Jurkat, Clone E6-1 (cell line): ENCODE results near the gene SIGLEC6. TPM values are rescaled to one million over a fixed set of nuclear protein-coding genes. Genes with fewer than 3 reads are reported as not detected.
A peak's percentile ranks its signal among the peaks of the same experiment; 100 is the strongest.

Source experiments
- DNase-seq: peaks from one replicate; pipeline ENCODE4 v3.0.0-alpha.2; 2011; ENCODE audit warnings: low read depth, low spot score
- H3K4me3 ChIP-seq: 2 replicates; pipeline ENCODE4 v1.5.1; 2011; ENCODE audit warnings: mild to moderate bottlenecking, low read length, control low read depth, moderate library complexity
- polyA plus RNA-seq: library from polyadenylated mRNA; unstranded; fragments of >200 nt; gene quantifications from one replicate; pipeline ENCODE4 v1.2.1, GENCODE V29; 2012; ENCODE audit warnings: missing spikeins; ENCODE audit not compliant: insufficient read length, insufficient read depth

SIGLEC6 gene
- 1.1 TPM for polyA plus RNA-seq

GRCh38 chr19:51531349-51532315 is at the start of gene SIGLEC6:
TSS of gene SIGLEC6 (minus strand) at chr19:51531670. CDS start at chr19:51531648, 22 bp downstream.
- peak; percentile 74 for DNase-seq

DNA sequence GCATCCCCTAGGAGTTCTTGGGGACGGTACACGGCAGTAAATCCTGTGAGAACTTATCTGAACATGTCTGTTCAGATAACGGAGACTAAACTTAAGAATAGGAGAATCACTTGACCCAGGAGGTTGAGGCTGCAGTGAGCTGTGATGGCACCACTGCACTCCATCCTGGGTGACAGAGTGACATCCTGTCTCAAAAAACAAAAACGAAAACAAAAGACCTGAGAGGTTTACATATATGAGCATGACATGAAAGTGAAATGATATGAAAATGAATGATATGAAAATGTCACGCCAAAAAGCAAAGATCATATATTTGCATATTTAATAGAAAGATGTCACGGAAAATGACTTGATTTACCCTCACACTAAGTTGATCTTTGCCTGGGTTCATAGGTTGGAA is 45.4 kb upstream of the SIGLEC6 start:
- no peak for DNase-seq
- H3K4me3 ChIP-seq: no peak overlapping the region

More at GRCh38 chr19:51531349-51532315, at the start of gene SIGLEC6:
- H3K4me3 ChIP-seq: peak within 1 kb of the TSS; percentile 28

DNA sequence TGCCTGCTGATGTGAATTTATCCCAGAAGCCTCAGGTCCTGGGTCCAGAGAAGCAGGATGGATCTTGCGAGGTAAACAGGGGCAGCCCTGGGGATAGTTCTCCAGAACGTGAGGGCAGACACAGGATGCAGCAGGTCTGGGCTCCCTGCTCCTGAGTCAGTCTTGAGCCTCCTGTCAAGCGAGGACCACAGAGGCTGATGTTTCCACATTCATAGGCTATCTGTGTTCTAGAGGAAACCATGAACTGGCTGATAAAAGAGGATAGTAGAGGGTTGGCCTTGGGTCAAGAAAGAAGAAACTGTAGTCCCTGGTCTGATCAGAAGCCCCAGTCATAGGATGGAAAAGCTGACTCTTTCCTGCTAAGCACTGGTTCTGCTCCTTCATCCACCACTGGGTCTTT is 41.9 kb upstream of the SIGLEC6 start:
- DNase-seq: no peak
- H3K4me3 ChIP-seq: no peak overlapping the region

GRCh38 chr19:51572908-51573307 is 41.4 kb upstream of the SIGLEC6 start:
- DNase-seq: no peak
- no peak overlapping the region for H3K4me3 ChIP-seq

DNA sequence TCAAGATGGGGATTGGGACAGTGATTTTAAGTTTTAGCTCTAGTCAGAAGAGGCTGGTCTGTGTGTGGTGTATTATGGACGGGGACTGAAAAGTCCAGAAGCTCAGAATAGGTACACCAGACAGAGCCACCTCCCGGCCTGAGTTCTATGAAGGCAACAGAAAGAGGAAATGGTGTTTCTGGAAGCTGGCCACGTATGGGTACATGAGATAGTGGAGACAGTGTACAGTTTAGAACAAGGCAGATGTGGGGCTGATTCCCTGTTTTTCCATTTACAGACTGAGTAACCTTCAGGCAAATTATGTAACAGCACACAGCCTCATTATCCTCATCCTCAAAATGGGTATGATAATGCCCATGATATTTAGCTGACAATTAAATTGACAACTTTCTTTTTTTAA is 40.9 kb upstream of the SIGLEC6 start:
- peak overlapping the region; percentile 87 for H3K4me3 ChIP-seq
- DNase-seq: no peak

- no peak for DNase-seq
- peak overlapping the region; percentile 87 for H3K4me3 ChIP-seq
These were observed 40.1 kb upstream of the SIGLEC6 start for GRCh38 chr19:51571599-51571998.

- peak within 1 kb of the TSS; percentile 87 for H3K4me3 ChIP-seq
- peak; percentile 97 for DNase-seq
These were observed 39.6 kb upstream of the SIGLEC6 start, which contains the start of gene ZNF175 for GRCh38 chr19:51570962-51571575. TSS of gene ZNF175 (plus strand) at chr19:51571283. CDS start at chr19:51573330, 2,047 bp downstream.

- no peak overlapping the region for H3K4me3 ChIP-seq
- no peak for DNase-seq
These were observed 37.0 kb upstream of the SIGLEC6 start for GRCh38 chr19:51568456-51568855.

DNA sequence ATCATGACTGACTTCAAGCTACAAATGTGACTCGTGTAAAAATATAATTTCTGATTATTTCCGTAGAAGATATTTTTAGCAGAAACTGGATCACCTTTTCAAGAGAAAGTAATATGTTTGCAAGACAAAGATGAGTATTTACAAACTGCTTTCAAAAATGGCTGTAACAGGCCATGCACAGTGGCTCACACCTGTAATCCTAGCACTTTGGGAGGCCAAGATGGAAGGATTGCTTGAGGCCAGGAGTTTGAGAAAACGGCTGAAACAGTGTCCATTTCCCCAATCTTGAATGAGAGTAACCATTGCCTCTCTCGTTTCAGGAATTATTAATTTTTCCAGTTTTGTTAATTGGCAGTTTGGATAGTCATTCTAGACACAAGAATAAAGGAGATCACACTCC is 36.1 kb upstream of the SIGLEC6 start:
- DNase-seq: no peak
- H3K4me3 ChIP-seq: no peak overlapping the region

GRCh38 chr19:51566489-51567100 is 35.1 kb upstream of the SIGLEC6 start:
- DNase-seq: peak; percentile 49
- H3K4me3 ChIP-seq: no peak overlapping the region

DNA sequence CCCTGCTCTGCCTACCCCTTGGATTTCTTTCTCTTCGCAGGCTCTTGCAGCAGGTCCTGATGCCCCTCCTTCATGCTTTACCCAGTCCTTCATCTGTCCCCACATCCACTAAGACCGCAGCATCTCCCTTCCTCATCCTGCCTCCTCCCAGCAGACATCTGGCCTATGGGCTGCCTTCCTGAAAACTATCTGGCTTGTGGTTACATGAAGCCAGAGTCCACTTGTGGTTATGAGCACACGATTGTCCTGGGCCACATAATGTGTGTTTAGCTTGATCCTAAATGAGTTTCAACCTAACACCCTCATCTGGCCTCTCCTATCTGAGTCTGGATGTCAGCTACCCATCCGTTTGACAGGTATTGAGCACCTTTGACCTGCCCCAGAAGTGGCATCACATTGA is 34.1 kb upstream of the SIGLEC6 start:
- no peak for DNase-seq
- H3K4me3 ChIP-seq: no peak overlapping the region

DNA sequence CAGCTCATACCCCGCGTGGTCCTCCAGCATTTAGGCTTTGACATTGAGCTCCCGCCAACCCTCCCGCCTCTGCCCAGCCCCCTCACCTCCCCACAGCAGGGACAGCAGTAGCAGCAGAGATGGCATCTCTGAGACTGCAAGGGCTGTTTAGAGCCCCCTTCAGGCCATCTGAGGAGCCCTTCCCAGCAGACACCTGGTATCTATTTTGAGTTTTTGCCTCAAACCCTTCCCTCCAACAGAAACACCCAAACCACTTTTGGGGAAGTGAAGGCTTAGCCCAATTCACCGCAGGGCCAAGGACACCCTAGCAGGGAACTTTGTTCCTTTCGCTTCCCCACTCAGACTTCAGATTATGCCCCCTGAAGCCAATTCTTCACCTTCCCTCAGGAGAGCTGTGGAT is 33.3 kb upstream of the SIGLEC6 start:
- peak; percentile 67 for DNase-seq
- no peak overlapping the region for H3K4me3 ChIP-seq

DNA sequence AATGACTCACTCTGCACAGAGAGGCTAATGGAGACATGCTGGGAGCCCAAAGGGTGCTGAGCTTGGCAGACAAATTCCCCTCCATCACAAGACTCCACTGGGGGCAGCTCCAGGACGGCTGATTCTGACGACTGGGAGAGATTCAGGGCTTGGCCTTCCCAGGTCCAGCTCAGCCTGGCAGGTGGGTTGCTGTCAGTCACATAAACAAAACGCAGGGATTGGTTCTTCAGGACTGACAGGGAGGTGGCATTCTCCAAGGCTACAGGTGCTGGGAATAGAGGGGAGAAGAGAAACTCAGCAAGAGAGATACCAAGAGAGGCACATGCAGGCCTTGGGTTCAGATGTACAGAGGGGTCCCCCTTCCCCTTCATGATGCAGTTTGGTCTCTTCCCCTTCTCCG is 28.9 kb upstream of the SIGLEC6 start:
- DNase-seq: no peak
- H3K4me3 ChIP-seq: no peak overlapping the region

DNA sequence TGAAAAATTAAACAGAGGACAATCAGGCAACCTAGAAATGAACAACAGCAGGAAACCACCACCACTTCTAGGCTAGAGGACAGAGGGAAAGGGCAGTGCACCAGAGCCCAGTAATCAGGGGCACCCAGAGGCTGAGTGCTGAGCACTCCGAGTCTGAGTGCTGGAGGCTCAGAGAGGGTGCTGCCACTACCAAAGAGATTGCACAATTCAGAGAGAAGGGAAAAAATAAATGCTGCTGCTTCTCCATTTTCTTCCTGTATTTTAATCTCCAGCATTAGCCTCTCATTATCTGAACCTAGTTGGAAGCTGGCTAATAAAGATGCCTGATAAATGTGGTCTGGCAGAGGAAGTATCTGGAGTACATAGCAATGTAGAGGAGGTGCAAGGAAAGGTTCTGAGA is 27.8 kb upstream of the SIGLEC6 start:
- H3K4me3 ChIP-seq: no peak overlapping the region
- no peak for DNase-seq

- no peak overlapping the region for H3K4me3 ChIP-seq
- no peak for DNase-seq
These were observed 21.7 kb upstream of the SIGLEC6 start for GRCh38 chr19:51552996-51553725.

GRCh38 chr19:51552608-51552995 is 21.1 kb upstream of the SIGLEC6 start:
- DNase-seq: no peak
- no peak overlapping the region for H3K4me3 ChIP-seq

DNA sequence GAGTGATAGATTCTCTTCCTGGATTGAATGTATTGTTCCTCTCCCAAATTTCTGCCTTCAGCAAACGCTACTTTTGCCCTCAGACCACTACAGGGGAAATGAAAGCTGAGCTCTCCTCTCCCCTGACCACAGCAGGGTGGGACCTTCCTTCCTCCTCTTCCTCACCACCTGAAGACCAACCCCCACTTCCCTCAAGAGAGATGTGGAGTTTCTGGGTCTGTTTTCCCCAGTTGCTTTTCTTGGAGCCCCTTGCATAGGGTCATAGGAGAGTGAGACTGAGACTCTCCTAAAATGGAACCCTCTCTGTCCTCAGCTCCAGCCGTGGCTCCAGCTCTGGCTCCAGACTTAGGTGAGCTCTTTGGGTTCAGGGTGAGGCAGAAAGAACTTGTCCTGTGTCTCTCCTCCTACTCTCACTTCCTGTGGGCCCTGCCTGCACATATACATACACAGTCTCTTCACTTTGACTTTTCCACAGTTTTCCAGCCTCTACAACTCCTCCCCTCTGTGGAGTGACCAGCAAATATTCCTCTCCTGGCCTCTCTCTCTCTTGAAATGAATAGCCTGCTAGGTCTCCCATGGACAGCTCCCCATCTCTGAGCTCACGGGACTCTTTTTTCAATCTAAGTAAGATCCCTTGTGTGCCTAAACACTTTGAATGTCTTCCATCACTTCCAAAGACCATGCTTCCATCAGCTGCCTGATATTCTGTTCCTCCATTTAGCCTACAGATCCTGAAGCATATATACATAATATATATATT is 20.4 kb upstream of the SIGLEC6 start:
- DNase-seq: no peak
- H3K4me3 ChIP-seq: no peak overlapping the region

DNA sequence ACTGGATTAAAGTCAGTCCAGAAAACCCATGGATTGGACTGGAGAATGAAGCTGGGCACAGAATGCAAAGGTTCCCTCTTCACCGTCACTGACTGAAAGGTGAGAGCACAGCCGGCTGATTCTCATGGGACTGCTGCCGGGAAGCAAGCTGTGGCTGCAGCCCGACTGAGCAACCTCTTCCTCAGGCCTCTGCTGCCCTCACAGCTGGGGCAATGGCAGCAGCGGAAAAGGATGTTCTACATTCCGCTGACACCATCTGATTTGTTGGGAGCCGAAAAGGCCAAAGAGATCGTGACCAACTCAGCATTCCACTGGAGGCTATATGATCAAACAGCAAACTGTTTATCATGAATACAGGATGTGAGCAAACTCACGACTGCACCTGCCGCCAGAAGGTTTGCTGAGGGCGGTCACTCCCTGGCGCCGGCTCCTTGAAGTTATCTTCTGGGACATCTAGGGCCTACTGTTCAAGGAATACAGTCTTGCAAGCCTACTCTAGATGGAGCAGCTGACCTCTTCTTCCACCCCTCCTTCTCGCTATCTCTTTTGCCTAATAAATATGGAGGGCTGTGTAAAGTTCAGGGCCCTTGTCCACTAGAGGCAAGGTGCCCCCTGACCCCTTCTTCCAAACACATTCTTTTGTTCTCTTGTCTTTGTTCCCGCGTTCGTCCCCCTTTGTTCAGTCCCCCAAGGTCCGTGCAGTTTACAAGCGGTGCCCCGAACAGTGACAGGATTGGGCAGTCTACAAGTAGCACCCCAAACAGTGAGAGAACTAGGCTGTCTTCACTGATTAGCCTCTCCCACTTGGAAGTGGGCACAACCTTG is 19.6 kb upstream of the SIGLEC6 start:
- H3K4me3 ChIP-seq: no peak overlapping the region
- DNase-seq: no peak
